CD4-positive, alpha-beta T cell treated with Interleukin-17A for 4 hours (primary cell): ENCODE measurements around the gene TRIM63.

Experiments
- DNase-seq: peaks from one replicate; pipeline ENCODE4 v3.0.0-alpha.2; 2020; ENCODE audit warnings: mixed read lengths

The TRIM63 gene

DNA sequence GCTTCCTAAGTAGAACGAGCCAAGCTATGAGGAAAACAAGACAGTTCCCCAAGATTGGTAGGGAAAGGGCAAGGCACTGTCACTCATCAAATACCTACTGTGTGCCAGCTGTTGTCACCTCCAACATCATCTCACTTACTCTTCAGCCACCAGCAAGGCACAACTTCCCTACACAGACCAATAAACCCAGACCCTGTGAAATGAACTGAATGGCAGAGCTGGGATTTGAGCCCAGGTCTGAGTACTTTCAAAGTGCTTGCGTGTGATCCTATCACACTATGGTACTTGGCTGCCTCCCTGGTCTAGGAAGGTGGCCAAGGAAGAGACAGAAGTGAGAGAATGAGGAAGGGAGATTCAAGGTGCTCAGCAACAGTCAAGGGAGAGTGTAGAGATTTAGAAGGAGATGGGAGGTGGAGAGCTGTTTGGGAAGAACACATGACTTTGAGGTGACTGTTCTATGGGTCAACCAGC lies 16.7 kb upstream of the TRIM63 start:
- DNase-seq: no peak

- DNase-seq: no peak
Measured at GRCh38 chr1:26083208-26083607, 15.8 kb upstream of the TRIM63 start.

DNA sequence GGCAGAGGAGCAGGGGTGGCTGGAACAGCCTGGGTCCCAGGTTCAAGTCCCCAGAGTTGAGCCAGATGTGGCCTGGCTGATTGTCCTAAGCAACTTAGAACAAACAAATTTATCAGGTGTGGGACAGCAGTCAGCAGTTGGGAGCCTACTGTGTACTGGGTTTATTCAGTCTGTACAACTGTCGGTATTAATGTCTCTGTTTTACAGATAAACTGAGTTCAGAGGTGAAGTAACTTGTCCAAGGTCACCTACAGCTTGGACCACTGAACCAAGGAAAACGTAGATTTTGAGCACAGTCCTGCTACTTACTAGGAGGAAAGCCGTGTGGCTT lies 14.6 kb upstream of the TRIM63 start:
- no peak for DNase-seq

DNA sequence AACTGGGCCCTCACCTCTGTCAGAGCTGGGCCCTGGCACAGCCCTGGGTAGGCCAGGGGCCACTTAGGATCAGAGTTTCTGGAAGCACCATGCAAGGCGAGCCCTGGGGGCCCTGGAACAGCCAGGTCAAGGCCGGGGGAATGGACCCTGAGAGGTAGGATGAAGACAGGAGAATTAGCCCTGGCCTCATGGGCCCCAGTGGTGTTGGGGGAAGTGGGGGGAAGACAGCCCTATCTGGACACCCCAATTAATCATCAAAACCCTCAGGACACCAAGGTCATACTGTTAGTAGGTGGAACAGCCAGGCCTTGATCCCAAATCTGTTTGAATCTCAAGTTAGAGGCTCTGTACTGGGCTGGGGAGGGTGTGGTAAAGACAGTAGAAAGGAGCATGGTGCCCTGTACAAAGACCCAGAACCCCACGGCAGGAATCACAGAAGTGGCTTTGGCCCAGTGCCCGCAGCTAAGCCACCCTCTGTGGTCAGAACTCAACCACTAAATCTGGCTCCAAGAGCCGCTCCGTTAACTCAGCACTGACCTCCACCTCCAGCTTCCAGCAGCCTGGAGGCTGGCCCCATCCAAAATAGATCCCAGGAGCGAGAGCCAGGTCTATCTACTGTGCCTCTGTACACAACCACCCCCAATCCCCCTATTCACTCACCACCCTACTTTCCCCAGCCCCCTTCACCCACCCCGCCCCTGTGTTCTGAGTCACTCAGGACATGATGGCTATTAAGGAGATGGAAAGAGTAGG lies 14.0 kb upstream of the TRIM63 start:
- DNase-seq: no peak

DNA sequence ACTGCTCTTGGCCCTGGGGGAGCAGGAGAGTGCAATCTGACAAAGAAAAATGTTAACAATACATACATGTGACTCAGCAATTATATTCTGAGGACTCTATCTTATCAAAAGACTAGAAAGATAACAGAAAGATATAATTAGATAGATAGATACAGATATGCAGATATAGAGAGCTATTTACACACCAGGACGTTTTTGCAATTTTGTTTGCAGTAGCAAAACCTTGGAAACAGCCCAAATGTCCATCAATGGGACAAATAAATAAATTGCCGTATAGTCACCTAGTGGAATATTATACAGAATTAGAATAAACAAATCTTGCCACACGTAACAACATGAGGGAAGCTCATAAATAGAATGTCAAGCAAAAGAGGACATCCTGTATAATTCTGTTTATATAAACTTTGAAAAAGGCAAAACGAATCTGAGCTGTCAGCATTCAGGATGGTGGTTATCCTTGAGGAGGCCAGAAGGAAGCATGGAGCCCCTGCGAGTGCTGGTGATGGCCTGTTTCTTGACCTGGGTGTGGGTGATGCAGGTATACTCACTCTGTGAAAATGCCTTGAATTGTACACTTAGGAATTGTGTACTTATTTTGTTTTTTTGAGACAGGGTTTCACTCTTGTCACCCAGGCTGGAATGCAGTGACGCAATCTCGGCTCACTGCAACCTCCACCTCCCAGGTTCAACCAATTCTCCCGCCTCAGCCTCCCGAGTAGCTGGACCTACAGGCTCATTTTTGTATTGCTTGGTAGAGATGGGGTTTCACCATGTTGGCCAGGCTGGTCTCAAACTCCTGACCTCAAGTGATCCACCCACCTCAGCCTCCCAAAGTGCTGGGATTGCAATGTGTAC lies 12.8 kb upstream of the TRIM63 start:
- DNase-seq: no peak

DNA sequence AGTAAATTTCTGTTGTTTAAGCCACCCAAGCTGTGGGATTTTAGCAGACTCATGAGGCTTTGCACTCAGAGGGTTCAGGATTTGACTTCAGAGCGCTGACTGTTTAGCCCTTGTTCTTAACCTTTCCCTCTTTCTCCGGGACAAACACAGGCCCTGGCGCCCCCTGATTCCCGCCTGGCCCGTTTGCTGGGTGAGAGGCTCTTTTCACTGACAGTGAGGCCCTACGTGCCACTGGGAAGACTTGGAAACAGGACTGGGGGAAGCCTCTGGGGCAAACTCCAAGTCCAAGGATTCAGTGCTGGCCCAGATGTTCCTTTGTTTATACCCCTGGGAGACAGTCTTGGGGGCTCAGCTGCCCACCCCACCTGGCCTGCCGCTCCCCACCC lies 11.7 kb upstream of the TRIM63 start:
- no peak for DNase-seq

DNA sequence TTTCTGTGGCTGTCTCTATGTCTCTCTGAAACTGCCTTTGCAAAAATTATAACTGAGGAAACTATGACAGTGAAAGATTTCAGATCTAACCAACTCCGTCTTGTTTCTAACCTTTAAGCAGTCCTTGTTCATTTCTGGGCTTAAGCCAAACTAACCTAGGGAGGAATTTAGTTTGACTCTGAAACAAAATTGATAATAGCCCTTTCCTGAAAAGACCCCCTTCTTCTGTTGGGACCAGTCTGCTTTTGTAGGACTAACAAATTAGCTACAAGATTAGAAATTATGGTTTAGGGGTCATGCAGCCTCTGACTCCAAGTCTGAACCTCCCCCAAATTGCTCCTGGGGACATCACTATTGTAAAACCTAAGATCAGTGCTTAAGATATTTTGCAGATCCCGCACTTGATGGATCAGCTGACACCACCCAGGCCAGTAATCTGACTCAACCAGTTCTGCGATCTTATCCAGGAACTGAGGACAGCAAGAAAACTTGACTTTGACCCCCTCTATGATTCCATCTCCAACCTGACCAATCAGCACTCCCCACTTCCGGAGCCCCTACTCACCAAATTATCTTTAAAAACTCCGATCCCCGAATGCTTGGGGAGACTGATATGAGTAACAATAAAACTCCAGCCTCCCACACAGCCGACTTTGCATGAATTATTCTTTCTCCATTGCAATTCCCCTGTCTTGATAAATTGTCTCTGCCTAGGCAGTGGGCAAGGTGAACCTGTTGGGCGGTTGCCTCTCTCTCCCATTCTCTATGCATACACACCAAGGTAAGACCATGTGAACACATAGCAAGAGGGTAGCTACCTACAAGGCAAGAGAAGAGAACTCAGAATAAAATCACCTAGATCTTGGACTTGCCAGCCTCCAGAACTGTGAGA lies 11.1 kb upstream of the TRIM63 start:
- DNase-seq: no peak

DNA sequence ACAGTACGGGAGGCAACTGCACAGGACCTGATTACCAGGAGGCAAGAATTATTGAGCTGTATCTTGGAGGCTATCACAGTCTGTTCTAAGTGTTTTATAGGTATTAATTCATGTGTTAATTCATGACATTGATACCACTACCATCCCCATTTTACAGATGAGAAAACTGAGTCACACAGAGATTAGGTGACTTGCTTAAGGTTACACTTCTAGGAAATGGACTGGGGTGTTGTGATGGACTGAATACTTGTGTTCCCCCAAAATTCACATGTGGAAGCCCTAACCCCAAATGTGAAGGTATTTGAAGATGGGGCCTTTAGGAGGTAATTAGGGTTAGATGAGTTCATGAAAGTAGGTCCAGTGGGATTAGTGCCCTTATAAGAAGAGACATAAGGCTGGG lies 10.1 kb upstream of the TRIM63 start:
- no peak for DNase-seq

DNA sequence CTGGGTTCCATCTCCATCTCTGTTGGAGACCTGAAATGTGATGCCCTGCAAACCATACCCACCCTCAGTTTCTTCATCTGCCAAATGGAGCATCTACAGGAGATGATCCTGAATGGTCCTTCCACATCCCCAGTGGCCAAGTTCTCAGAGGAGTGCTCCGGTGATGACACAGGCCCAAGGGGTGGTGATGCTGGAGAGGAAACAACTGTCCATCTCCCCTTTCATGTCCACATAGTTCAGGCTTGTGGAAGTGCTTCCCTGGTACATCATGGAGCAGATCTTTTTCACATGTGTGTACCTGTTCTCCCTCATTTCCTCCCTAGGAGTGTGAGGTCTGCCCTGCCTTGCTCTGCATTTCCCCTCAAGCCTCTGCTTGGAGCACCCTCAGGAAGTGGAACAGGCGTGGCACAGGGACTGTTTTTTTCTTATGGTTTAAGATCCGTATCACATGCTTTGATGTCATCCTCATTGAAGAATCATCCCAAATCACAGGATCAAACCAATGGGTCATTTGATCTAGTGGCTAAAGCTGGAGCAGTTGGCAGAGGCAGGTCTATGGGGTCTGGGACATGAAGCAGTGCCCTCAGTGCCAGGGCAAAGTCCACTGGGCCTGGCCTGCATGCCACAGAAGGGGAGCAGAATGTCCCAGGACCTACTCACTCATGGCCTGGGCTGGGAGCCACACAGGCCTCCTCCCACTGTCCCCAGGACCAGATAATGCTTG lies 8.2 kb upstream of the TRIM63 start:
- DNase-seq: no peak

DNA sequence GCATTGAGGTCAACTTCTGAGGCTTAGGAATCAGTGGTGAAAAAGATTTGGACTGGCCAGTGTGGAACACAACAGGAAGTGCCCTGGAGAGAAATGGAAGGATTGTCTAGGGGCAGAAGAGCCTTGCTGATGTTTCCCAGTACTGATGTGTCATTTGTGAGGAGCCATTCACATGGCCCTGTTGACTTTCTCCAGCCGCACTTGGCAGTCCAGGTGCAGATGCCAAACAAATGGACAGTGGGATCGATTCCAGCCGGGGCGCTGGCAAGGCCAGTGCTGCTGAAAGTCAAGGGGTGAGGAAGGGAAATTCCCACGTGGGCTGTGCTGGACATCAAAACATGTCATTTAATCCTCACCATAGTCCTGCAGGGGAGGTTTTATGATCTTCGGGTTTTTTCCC lies 4.9 kb upstream of the TRIM63 start:
- no peak for DNase-seq

- DNase-seq: no peak
Measured at GRCh38 chr1:26070963-26071342, 3.5 kb upstream of the TRIM63 start.

DNA sequence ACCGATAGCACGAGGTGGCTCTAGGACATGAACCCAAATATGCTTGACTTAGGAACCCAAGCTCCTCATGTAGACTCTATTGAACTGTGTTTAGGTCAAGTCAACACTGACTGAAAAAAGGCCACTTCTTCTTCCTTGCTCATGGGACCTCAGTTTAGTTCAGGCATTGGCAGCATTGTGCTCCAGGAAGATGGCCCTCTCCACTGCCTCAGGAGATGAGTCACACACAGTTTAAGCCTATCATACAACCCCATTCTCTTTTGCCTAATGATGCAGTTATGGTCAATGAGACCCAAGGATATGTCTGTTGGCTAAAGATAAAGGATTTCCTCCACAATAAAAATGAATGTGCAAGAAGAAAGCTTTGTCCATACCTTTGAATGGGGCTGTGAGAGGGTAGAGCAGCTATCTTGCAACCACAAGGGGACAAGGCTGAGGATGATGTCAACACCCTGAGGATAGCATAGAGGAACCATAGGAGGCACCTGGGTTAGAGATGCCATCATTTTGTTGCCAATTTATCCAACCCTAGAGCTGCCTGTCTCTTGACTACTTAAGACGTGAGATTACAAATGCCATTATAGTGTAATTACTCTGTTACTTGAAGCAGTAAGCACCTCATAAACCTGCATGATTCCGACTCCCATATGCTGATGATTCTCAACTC lies 3.0 kb upstream of the TRIM63 start:
- no peak for DNase-seq

GRCh38 chr1:26069941-26070295 lies 2.5 kb upstream of the TRIM63 start:
- no peak for DNase-seq

DNA sequence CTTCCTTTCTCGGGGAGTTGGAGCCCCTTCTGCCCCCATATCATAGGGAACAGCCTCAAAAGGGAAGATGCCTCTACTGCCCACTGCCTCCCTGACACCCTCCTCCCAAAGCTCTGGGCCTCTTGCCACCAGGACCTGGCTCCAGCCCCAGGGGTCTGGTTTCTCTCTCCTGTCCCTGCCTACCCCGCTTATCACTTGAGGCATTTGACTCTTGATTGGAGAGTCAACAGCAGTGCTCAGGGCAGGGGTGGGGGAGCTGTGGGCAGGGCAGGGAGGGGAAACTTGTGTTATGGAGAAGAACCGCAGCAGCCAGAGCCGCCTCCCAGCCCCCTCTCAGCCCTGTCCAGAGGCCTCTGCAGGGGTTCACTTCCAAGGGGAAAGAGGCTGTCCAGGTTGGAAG lies 573 bp downstream of the TRIM63 start:
- DNase-seq: no peak

GRCh38 chr1:26066160-26066559 lies 1.3 kb downstream of the TRIM63 start:
- no peak for DNase-seq

- DNase-seq: no peak
Measured at GRCh38 chr1:26064553-26064952, 2.9 kb downstream of the TRIM63 start.

DNA sequence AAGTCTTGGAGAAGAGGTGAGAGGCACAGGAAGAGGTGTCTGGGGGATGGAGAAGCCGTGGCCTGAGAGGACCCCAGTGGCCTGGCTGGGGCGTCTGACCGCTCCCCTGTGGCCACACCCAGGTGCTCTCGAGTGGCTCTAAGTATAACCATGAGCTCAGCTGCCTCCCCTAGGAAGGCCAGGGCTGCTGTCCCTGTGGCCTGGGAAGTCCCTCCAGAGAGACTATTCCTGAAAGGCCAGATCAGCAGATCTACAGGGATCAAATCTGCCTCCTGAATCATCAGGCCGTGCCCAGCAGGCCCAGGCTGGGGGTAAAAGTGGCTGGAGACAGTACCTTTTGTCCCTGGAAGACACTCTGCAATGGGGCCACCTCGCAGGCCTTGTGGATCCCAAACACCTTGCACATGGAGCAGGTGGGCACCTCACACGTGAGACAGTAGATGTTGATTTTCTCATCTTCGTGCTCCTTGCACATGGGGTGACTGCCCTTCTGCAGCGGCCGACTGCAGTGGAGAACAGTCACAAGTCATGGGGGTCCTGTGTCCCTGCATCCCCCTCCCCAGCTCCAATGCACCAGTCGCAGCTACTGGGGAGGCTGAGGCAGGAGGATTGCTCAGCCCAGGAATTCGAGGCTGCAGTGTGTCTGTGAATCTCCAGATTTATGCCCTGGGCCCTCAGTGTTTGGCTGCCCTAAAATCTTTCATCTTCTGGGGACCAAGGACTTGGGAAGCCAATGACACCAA lies 6.4 kb downstream of the TRIM63 start:
- DNase-seq: no peak

- no peak for DNase-seq
Measured at GRCh38 chr1:26059906-26060305, 7.5 kb downstream of the TRIM63 start.

DNA sequence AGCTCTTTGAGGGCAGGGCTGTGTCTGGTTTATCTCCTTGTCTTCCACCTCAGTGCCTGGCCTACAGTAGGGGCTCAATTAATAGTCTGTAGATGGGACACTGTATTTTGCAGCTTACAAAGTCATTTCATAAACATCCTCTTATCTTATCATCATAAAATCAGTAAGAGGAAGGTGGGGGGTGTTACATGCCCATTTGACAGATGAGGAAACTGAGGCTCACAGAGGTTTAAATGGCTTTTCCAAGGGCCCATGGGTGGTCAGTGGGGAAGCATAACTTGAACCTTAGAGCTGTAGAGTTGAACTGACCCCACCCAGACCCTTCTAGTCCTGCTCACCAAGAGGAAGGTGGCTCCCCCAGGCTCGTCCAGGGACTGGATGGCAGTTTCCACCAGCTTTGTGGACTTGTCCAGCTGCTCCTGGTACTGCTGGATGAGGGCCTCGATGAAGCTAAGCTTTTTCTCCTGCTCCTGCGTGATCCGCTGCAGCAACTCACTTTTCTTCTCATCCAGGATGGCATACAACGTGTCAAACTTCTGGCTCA lies 9.3 kb downstream of the TRIM63 start:
- DNase-seq: no peak

GRCh38 chr1:26057189-26057588 lies 10.2 kb downstream of the TRIM63 start:
- no peak for DNase-seq

DNA sequence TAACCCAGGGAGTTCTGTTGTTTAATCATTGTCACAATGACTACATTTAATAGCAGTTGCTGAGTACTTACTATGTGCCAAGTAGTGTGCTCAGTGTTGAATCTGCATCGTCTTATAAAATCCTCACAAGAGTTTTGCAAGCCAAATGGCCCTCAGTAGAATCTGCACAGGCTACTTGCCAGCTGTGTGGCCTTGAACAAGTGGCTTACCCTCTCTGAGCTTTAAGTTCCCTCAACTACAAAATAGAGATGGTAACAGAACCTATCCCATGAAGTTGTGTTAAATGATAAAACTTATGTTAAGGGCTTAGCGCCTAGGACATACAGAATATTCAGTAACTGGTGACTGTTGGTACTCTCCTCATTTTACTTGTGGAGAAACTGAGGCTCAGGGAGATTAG lies 12.4 kb downstream of the TRIM63 start:
- DNase-seq: no peak
